ENCODE data around the gene SAMD5.

SAMD5 gene

DNA sequence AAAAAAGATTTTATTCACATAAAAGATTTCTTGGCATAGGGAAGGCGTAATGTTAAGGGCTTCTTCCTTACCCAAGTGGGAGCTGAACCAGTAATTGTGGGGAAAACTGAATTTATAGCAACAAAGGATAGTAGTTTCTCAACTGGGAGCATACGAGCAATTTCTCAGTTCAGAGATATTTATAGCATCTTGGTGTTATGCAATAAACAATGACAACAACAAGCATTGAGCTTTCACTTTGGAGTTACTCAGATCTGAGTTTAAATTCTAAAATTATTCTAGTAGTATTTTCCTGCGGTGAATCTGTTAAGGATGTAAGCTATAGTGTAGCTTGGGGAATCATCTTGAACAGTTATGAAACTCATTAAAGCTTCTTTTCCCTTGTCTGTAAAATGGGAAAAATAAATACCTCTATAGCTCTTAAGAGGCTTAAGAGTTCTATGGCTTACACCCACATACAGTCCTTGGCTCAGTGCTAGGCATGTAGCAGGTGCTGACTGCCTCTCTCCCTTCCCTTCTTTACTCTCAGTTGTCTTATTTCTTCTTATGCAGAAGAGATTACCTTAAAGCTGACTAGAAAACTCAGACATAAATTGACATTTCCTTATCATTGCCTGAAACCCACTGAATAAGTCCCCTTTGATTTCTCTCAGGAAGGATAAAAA is 58.8 kb downstream of the SAMD5 start:
- no peak for DNase-seq (ENCODE audit: low read depth)

DNA sequence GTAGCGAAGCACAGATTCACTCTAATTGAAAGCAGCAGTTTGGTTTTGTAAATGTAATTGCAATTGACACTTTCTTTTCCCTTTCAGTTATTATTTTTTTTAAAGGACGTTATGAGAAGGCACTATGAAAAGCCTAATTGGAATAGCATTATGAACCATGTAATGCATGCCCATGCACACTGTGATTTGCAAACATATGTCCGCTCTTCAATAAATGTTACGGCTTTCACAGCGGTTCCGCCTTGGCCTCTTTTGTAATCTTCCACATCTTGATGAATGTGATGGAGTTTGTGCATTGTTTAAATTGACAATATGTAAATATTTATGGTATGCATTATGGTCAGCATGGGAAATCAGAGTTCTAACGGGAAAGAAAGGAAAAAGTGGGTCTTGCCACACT is 61.3 kb downstream of the SAMD5 start:
- DNase-seq (ENCODE audit: low read depth): no peak

DNA sequence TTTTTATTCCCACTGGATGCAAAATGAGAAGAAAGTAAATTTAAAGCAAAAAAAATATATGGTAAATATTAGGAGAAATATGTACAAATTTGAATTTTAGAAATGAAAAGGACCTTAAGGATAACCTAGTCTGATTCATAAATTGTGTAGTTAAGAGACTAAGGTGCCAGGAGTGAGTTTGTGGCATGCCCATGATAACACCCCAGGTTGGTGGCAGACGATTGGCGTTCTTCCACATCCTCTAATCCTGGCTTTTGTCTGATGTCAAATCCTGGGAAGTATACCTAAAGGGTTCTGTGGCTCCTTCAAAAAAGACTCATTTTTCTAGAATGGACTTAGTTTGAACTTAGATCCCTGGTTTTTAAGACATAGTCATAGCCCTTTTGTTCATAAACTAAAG is 62.2 kb downstream of the SAMD5 start:
- DNase-seq (ENCODE audit: low read depth): no peak

DNA sequence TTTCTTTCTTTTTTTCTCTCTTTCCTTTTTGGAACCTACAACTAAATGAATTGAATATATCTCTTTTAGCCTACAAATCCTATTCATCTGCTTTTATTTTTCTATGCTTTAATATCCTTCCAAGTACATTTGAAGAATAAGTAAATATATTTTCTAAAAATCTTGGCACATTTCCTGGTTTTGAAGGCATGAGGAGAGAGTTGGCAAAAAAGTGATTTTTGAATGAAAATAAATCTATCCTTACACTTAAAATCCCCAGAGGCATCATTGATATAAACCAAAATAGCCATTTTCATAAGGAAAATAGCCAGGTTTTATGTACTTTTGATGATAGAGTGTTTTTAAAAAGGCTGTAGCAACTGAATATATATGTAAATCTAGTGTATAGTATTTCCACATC is 69.0 kb downstream of the SAMD5 start:
- DNase-seq (ENCODE audit: low read depth): no peak

- DNase-seq (ENCODE audit: low read depth): no peak
These were observed 69.7 kb downstream of the SAMD5 start for GRCh38 chr6:147578159-147578558.

DNA sequence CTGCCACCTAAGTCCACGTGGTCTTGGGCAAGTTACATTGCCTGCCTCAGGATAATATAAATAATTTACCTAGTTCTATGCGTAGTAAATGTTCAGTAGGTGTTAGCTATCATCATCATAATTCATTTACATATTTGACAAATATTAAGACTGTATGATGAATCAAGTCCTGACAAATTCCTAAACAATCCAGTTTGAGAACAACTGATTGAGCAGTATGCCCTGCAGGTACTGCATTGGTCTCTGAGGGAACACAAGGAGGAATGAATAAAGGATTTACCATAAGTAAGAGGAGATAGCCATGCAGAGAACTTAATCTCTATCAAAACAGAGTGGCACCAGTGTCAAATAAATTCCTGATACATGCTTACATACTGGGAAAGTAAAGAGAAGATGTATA is 70.4 kb downstream of the SAMD5 start:
- DNase-seq (ENCODE audit: low read depth): no peak

DNA sequence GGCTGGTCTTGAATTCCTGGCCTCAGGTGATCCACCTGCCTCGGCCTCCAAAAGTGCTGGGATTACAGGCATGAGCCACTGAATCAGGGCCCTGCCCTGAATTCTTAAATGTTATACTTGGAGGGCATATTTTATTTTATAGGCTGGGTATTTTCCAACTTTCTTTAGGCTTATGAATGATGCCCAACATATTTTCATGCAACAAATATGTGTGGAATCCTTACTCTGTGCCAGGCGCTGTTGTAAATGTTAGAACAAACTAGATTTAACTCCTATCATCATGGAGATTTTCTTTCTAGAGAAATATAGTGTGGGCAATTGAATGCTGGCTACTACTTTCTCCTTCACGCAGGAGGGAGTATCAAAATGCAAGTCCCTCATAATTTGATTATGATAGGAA is 71.2 kb downstream of the SAMD5 start:
- no peak for DNase-seq (ENCODE audit: low read depth)

GRCh38 chr6:147582991-147583390 is 74.5 kb downstream of the SAMD5 start:
- DNase-seq (ENCODE audit: low read depth): no peak

- DNase-seq (ENCODE audit: low read depth): no peak
These were observed 76.8 kb downstream of the SAMD5 start for GRCh38 chr6:147585256-147585655.

DNA sequence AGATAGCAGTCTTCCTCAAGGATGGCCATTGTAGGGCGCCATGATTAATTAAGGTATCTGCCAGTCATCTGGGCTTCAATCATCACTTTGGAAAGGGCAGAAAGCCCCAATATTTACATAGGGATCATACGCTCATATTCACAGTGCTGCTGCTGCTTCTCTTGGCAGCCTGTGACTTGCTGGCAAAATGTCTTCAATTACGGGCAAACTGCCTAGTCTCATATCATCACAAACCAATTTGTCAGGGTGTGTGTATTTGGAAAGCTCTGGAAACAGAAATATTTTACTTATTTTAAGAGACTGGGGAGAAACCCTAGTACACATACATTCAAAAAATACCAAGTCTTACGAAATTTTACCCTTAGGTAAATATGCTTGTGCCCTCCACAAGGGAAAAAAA is 77.6 kb downstream of the SAMD5 start:
- DNase-seq (ENCODE audit: low read depth): no peak

GRCh38 chr6:147587907-147588306 is 79.4 kb downstream of the SAMD5 start:
- no peak for DNase-seq (ENCODE audit: low read depth)

GRCh38 chr6:147588469-147588868 is 80.0 kb downstream of the SAMD5 start:
- no peak for DNase-seq (ENCODE audit: low read depth)

DNA sequence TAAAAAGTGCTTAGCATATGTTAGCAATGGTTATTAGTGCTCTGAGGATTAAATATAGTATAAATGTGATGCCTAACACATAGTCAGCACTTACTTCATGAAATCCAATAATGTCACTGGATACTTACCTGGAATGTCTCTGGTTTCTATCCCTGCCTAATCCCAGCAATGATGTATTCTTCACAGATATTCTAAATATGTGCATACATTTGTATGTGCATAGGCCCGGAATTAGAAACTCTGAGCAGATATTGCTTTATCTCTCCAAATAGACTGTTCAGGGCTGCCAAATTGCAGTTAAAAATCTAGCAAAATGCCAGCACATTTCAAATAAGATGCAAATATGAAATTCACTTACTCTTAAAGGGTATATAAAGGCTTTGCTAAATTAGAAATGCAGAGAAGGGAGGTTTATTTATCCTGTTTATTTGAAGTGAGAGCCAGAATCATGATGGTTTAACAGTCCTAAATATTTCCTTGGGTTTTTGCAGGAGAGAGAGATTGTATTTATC is 81.3 kb downstream of the SAMD5 start:
- DNase-seq (ENCODE audit: low read depth): no peak

DNA sequence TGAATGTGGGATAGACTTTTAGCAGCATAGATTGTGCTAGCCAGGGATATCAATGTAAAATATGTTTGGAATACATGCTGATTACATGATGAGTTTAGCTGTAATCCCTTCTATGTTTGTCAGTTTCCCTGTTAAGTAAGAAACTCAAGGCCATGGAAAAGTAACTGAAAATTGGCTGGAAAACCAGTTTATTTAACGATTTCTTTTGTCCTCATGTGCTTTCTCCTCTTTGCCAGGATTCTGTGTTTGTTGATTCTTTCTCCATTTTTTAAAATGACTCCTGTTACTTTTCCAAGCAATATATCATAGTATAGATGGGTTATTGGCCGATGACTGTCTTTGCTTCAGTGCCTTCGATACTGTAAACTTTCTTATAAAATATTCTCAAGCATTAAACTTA is 87.5 kb downstream of the SAMD5 start:
- DNase-seq (ENCODE audit: low read depth): no peak

DNA sequence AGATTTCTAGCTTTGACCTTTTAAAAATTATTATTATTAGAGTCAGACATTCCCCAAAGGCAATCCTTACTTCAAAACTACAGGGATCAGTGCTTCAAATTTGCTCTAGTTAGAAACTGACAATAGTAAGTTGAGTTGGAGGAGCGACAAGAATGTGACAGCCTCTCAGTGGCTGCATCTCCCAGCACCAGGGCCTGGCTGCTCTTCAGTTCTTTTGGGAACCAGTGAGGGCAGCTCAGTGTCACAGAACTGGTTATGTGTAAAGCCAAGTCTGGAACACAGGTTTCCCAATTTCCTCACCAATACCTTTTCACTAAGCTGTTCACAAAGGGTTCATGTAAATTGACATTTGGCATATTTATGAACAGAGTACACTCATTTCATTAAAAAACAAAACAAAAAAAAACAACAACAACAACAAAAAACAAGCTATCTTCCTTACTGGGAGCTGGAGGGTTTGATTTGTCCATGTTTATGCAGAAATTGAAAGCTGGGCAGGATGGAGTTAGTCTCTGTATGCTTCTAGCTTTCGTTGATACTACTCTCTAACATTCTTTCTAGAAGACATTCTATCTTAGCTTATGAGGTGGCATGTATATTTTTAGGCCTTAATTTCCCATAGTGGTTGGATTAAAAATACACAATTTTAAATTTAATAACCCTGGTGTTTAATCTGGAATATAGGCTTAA is 95.0 kb downstream of the SAMD5 start:
- no peak for DNase-seq (ENCODE audit: low read depth)

- no peak for DNase-seq (ENCODE audit: low read depth)
These were observed 95.9 kb downstream of the SAMD5 start for GRCh38 chr6:147604373-147604772.

- no peak for DNase-seq (ENCODE audit: low read depth)
These were observed 103.5 kb downstream of the SAMD5 start for GRCh38 chr6:147611992-147612391.

GRCh38 chr6:147614501-147614900 is 106.0 kb downstream of the SAMD5 start:
- no peak for DNase-seq (ENCODE audit: low read depth)

DNA sequence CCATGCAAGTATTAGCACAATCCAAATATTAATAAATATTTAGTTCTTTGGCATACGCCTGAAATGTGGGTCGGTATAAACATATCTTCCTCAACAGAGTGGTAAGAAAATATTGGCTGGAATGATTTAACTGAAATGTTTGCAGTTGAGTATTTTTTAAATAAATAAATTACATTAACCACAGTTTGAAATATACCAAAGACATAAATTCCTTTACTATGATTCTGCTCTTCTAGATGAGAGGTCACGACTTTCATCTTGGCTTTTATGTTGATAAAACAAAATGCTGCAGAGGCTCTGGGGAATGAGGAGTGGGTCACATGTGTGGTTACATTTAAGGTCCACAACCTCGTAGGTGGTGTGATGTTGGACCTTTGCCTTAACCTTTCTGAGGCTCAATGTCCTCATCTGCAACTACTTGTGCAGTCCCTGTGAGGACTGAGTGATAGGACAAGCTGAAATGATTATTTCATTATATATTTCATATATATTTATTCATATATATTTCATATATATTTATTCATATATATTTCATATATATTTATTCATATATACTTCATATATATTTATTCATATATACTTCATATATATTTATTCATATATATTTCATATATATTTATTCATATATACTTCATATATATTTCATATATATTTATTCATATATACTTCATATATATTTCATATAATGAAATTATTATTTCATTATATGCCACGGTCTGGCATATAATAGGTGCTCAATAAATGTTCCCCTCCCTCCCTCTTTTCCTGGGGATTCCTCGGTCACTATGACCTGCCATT is 107.4 kb downstream of the SAMD5 start:
- DNase-seq (ENCODE audit: low read depth): no peak

DNA sequence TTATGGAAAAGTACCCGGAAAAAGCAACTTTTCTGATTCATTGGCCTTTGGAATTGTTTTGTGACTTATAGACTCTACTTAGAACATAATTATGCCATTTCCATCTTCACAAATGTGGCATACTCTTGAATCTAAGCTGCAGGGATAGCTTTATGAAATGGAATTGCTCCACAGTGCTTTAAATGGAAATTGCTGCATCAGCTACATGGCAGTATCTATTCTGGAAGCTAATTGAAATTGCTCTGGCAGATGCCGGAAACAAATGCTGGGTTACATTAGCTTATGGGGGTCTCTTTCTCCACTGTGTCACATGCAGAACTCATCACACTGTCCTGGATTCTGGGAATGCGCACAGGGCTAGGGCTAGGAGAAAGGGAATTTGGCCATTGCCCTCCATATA is 108.9 kb downstream of the SAMD5 start:
- DNase-seq (ENCODE audit: low read depth): no peak

GRCh38 chr6:147618457-147618856 is 110.0 kb downstream of the SAMD5 start:
- DNase-seq (ENCODE audit: low read depth): no peak

DNA sequence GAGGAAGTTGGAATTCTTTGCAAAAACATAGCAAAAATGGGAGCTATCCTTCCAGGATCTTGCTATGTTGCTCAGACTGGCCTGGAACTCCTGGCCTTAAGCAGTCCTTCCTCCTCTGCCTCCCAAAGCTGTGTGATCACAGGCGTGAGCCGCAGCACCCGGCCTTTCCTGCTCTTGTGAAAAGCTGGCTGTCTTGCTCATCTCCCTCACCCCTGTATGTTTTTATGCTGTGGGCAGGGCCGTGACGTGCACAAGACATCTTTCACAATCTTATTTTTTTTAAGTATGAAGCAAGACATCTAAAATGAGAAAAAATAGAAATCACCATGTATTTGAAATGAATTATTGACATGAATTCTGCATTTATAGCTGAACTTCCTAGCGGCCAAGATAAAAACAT is 110.4 kb downstream of the SAMD5 start:
- DNase-seq (ENCODE audit: low read depth): no peak
